OCI-LY7 (cell line): ENCODE data around the gene CCDC141. TPM values are rescaled to one million over a fixed set of nuclear protein-coding genes. Genes with fewer than 3 reads are reported as not detected.

Source experiments
- BruUV-seq: library from RNA; stranded (reverse); fragments of 400-500 nt; replicated peaks from 2 replicates; lab custom pipeline; 2021; lab: Mats Ljungman, UMichigan
- CTCF ChIA-PET: fragments of 300-600 bp; sonication (Branson Sonifier 250); formaldehyde crosslinking; loops from one replicate; lab custom pipeline; 2022; ENCODE audit warnings: antibody characterized with exemption; ENCODE audit not compliant: unreplicated experiment; lab: Charles Lee
- POLR2A ChIA-PET: fragments of 300-600 bp; sonication (Branson Sonifier 250); formaldehyde crosslinking; loops from one replicate; lab custom pipeline; 2022; ENCODE audit warnings: antibody characterized with exemption; lab: Charles Lee
- DNase-seq: peaks from one replicate; pipeline ENCODE4 v3.0.0-alpha.2; 2015; ENCODE audit warnings: low spot score
- H2AFZ ChIP-seq: fragments of 200-600 bp; sonication (generic), shearing (Covaris generic); 2 replicates; pipeline ENCODE4 v1.6.1; 2014; ENCODE audit warnings: mild to moderate bottlenecking, antibody characterized with exemption, low read length, moderate library complexity
- H3K27ac ChIP-seq: fragments of 200-600 bp; sonication (generic); 2 replicates; pipeline ENCODE4 v1.5.1; 2014; ENCODE audit warnings: mixed run types, low read depth, mild to moderate bottlenecking, moderate library complexity, low read length, inconsistent platforms; ENCODE audit not compliant: poor library complexity, severe bottlenecking
- H3K36me3 ChIP-seq: fragments of 200-600 bp; sonication (generic); 2 replicates; pipeline ENCODE4 v1.6.1; 2014; ENCODE audit warnings: mild to moderate bottlenecking, antibody characterized with exemption, low read length, moderate library complexity, mixed read lengths; ENCODE audit not compliant: insufficient read depth
- H3K4me1 ChIP-seq: fragments of 200-600 bp; sonication (generic); 2 replicates; pipeline ENCODE4 v1.5.1; 2014; ENCODE audit warnings: mild to moderate bottlenecking, low read length; ENCODE audit not compliant: insufficient read depth, poor library complexity, severe bottlenecking
- H3K4me2 ChIP-seq: fragments of 200-600 bp; sonication (generic); 2 replicates; pipeline ENCODE4 v1.6.1; 2014; ENCODE audit warnings: mild to moderate bottlenecking, low read length
- H3K4me3 ChIP-seq: fragments of 200-600 bp; sonication (generic); 2 replicates; pipeline ENCODE4 v1.5.1; 2014; ENCODE audit warnings: mild to moderate bottlenecking, low read depth, low read length; ENCODE audit not compliant: poor library complexity, severe bottlenecking
- H3K79me2 ChIP-seq: fragments of 200-600 bp; sonication (generic); 2 replicates; pipeline ENCODE4 v1.6.1; 2016; ENCODE audit warnings: low read depth, mild to moderate bottlenecking, low read length, moderate library complexity, mixed read lengths; ENCODE audit not compliant: insufficient read depth
- H3K9me2 ChIP-seq: fragments of 200-600 bp; sonication (generic); 2 replicates; pipeline ENCODE4 v1.6.1; 2016; ENCODE audit warnings: mild to moderate bottlenecking, low read length, mixed read lengths; ENCODE audit not compliant: insufficient read depth
- H3K9me3 ChIP-seq: fragments of 200-600 bp; sonication (generic); 2 replicates; pipeline ENCODE4 v1.6.1; 2014; ENCODE audit warnings: mild to moderate bottlenecking, mixed run types, low read length, mixed read lengths
- H4K20me1 ChIP-seq: fragments of 200-600 bp; sonication (generic); 2 replicates; pipeline ENCODE4 v1.6.1; 2014; ENCODE audit warnings: mild to moderate bottlenecking, antibody characterized with exemption, low read length, moderate library complexity, mixed read lengths; ENCODE audit not compliant: insufficient read depth
- EZH2phosphoT487 ChIP-seq: fragments of 200-600 bp; sonication (generic); IDR thresholded peaks from 2 replicates; pipeline ENCODE4 v1.6.1; 2018; ENCODE audit warnings: low read depth, borderline replicate concordance, mild to moderate bottlenecking, mixed run types, antibody characterized with exemption, low read length, moderate library complexity, mixed read lengths
- intact Hi-C: fragments of 100-400 bp; cut with micrococcal nuclease; formaldehyde crosslinking; loops from one replicate; pipeline ENCODE4 v1.10.0; 2022; ENCODE audit not compliant: unreplicated experiment
- total RNA-seq, 2 experiments: library from RNA; depleted of rRNA in 1 of 2; stranded (reverse); fragments of >200 nt in 1 of 2; shearing (Covaris generic) in 1 of 2; gene quantifications; 2 replicates each; pipeline ENCODE4 v1.2.3, GENCODE V29; 2014 to 2022
- TF ChIP-seq, protein P1 (sequence below): fragments of 200-600 bp; sonication (generic); conservative IDR thresholded peaks from 2 replicates; pipeline ENCODE4 v1.5.1; 2014; ENCODE audit warnings: mild to moderate bottlenecking, antibody characterized with exemption, low read length, moderate library complexity, mixed read lengths

CCDC141 gene
- total RNA-seq, 2 experiments from 2014 or later = 0.32 TPM; not detected in 1

DNA sequence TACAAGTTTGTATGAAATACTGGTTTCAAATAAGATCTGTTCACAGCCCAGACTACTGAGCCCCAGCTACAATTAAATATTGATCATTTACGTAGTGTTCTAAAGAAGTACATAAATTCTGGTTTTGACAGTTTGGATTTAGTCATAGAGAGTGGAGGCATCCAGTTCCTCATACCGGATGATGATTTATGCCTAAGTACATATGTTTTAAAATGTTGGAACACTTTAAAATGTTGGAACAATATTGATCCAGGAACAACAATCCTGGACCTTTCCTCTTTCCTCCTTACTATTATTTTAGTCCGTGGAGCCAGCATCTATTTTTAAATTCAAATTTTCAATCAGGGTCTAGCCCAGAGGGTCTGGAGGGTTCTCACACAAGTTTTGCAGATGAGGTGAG is 220.0 kb downstream of the CCDC141 start:
- no peak for TF ChIP-seq EZH2phosphoT487
- TF ChIP-seq, protein P1, sequence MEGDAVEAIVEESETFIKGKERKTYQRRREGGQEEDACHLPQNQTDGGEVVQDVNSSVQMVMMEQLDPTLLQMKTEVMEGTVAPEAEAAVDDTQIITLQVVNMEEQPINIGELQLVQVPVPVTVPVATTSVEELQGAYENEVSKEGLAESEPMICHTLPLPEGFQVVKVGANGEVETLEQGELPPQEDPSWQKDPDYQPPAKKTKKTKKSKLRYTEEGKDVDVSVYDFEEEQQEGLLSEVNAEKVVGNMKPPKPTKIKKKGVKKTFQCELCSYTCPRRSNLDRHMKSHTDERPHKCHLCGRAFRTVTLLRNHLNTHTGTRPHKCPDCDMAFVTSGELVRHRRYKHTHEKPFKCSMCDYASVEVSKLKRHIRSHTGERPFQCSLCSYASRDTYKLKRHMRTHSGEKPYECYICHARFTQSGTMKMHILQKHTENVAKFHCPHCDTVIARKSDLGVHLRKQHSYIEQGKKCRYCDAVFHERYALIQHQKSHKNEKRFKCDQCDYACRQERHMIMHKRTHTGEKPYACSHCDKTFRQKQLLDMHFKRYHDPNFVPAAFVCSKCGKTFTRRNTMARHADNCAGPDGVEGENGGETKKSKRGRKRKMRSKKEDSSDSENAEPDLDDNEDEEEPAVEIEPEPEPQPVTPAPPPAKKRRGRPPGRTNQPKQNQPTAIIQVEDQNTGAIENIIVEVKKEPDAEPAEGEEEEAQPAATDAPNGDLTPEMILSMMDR = no peak
- POLR2A ChIA-PET = no interaction called here
- no TSS peak for BruUV-seq
- Histone ChIP-seq H3K4me2 (no peak overlapping the region), H3K9me3 (no peaks in the 10 kb centered on the region), H3K4me3 (no peak overlapping the region), H2AFZ (no peak overlapping the region), H3K4me1 (no peaks in the 10 kb centered on the region), H4K20me1 (no peaks in the 10 kb centered on the region), H3K9me2 (no peaks in the 10 kb centered on the region), H3K79me2 (no peaks in the 10 kb centered on the region), H3K27ac (no peak overlapping the region), H3K36me3 (no peaks in the 10 kb centered on the region)
- DNase-seq = no peak
- CTCF ChIA-PET = no interaction called here
- intact Hi-C loops = no loop called here

DNA sequence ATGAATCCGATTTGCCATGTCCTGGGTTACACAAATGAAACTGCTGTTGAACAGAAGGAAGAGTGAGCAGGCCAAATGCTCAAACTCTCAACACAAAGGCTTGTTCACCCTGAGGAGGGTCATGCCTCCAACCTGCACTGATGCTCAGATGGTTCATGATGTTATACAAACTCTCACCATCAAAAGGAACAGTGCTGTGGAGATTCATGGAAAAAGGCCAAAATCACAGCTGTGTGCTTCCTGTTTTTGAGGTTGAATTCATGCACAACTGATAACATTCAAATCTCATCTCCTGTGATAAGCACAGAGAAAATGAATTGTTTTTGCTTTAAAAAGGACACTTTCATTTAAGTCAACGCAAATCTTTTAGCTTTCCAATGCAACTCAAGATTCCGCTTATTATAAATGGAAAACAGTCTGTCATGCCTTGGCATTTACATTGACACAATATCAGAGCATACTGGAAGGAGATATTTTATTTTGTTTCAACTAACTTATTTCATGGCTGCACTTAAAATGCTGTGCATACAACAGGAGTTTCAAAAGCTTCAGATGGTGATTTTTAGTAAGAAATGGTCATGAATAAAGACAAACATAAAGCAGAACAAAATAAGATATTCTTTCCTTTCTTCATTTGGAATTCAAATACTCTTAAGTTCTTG is 220.5 kb downstream of the CCDC141 start:
- ChIA-PET CTCF (no interaction called here), POLR2A (no interaction called here)

DNA sequence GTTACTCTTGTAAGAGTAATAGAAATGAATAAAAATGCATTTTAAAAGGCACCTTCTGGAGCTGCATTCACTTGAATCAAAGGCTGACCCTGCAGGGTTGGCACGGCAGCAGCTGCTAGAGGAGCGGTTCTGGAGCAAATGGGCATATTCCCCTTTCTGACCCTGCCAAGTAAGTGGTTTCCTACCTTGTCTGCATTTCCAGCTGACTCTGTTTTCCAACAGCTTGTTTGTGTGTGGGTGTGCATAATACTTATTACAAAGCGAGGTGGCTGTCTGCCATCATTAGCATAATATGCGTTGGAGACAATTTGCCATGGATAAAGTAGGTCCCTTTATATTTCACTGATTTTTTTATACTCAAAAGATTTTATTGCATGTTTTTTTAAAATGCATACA is 221.5 kb downstream of the CCDC141 start:
- Histone ChIP-seq H4K20me1 (no peaks in the 10 kb centered on the region), H3K9me3 (no peaks in the 10 kb centered on the region), H3K36me3 (no peaks in the 10 kb centered on the region), H3K4me1 (no peaks in the 10 kb centered on the region), H2AFZ (no peak overlapping the region), H3K79me2 (no peaks in the 10 kb centered on the region), H3K9me2 (no peaks in the 10 kb centered on the region), H3K4me2 (no peak overlapping the region), H3K27ac (no peak overlapping the region), H3K4me3 (no peak overlapping the region)
- BruUV-seq = no TSS peak
- ChIA-PET POLR2A (interaction anchor here (0.5 to 0.6 kb wide), 2 partner anchors 35 to 1046 kb away, joined by 3 read pairs; no protein-coding TSS in a partner anchor), CTCF (no interaction called here)
- no peak for DNase-seq
- intact Hi-C loops = no loop called here
- TF ChIP-seq, protein P1 = no peak
- TF ChIP-seq EZH2phosphoT487 = no peak

More for the DNA sequence above, 220.5 kb downstream of the CCDC141 start:
- H3K9me3 ChIP-seq = no peaks in the 10 kb centered on the region
- DNase-seq = no peak
- no peak overlapping the region for H3K4me2 ChIP-seq
- H3K27ac ChIP-seq = no peak overlapping the region
- no peaks in the 10 kb centered on the region for H4K20me1 ChIP-seq
- no peak overlapping the region for H3K4me3 ChIP-seq
- H3K36me3 ChIP-seq = no peaks in the 10 kb centered on the region
- H3K79me2 ChIP-seq = no peaks in the 10 kb centered on the region
- TF ChIP-seq, protein P1 = no peak
- no peak for TF ChIP-seq EZH2phosphoT487
- H3K4me1 ChIP-seq = no peaks in the 10 kb centered on the region
- no TSS peak for BruUV-seq
- intact Hi-C loops = no loop called here
- H3K9me2 ChIP-seq = no peaks in the 10 kb centered on the region
- no peak overlapping the region for H2AFZ ChIP-seq
